SK-MEL-5 (cell line): ENCODE measurements around the gene ZNF37A. TPM values are rescaled to one million over a fixed set of nuclear protein-coding genes. Genes with fewer than 3 reads are reported as not detected.
"Not testable (repeated sequence)": the region's sequence is repeated elsewhere in the genome, so short reads cannot be mapped to it uniquely, and the experiment has no call there.

Experiments used
- DNase-seq: peaks from one replicate; pipeline ENCODE4 v3.0.0-alpha.2; 2016; ENCODE audit warnings: low read depth, low spot score
- in situ Hi-C: cut with HindIII; loops from 2 replicates; pipeline ENCODE4 v1.10.0; 2016; ENCODE audit warnings: low sequenced_read_pairs, high pct_unique_total_duplicates, low pct_unique_long_range_greater_than_20kb
- small RNA-seq, 2 experiments: library from RNA; depleted of rRNA; stranded (forward); fragments of <200 nt; gene quantifications; one replicate each; pipeline ENCODE3, GENCODE V24; 2014
- total RNA-seq: library from RNA; depleted of rRNA; stranded (reverse); fragments of >200 nt; shearing (Covaris generic); gene quantifications from 2 replicates; pipeline ENCODE4 v1.2.3, GENCODE V29; 2014; rRNA removed

ZNF37A gene
- total RNA-seq, 1 experiment from 2014 or later, result 3.8 TPM

DNA sequence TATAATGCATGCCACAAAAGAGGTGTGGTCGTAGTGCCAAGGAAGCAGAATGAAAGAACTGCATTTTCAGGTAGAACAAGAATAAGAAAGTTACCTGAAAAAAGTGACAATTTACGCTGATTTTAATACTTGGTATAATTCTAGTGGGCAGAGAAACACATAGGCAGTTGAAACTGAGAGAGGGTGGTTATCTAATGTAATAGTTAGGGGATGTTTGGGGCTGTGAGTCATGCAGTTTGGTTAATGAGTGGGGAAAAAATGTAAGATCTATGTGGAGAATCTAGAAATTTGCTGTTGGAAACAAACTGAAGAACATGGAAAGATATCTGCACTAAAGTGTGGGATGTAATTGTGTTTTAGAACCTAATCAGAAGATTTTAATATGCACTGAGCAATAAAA, 33.7 kb downstream of the ZNF37A start:
- DNase-seq, result no peak
- in situ Hi-C loops, result no loop called here

DNA sequence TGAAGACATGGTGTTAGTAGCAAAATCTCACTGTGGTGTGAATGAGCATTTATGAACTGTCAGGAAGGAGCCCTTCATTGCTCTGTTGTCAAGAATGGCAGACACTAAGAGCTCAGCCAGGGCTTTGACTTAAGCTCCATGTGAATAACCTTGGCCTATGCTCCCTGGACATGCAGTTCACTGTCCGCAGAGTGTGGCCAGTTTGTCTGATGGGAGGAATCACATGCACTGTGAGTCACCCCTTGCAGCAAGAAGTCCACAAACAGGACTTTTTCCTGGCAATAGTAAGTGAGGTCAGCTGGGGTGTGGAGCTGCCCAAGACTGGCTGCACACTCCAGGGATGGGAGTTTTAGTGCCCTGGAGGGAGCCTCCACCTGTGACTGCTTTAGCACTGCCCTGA, 49.5 kb downstream of the ZNF37A start:
- in situ Hi-C loops, result no loop called here
- DNase-seq, result no peak

DNA sequence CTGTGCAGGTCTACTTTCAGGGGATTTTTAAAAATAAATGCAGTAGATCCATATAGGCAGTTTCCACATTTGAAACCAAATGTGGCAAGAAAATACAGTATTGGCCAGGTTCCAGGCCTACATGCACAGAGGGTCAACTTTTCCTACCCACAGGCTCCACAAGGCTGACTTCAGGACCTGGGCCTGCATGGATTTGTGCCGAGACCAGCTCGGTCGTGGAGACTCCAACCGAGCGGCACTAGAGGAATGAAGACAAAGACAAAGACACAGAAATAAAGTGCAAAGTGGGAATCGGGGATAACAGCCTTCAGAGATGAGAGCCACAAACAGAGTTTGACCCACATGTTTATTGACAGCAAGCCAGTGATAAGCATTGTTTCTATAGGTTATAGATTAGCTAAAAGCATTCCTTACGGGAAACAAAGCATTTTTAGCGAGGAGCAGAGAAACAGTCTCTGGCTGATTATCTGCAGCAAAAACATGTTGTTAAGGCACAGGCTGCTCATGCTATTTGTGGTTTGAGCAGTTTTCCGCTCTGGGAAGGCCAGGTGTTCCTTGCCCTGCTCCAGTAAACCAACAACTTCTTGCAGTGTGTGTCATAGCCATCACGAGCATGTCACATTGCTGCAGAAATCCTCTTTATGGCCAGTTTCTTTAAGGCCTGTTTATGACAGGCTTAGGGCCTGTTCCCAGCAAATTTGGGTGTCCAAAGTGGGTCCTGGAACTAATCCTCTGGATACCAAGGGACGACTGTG, 52.6 kb downstream of the ZNF37A start:
- peak; percentile 6 for DNase-seq
- in situ Hi-C loops, result no loop called here

DNA sequence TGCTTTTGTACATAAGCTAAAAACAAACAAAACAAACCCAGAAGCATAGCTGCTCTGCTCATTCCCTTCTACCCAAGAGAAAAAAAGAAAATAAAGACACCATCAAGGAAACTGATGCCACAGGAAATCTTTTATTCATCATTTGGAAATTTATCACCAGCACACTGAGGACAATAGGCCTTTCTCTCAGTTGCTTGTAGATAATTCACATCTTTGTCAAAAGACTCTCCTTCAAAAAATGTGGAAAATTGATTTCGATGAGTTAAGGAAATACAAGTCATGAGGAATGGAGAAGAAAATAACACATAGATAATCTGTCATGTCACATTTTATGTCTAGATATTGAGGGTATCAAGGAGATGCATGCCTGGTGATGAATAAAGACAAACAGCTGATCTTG, 53.5 kb downstream of the ZNF37A start:
- in situ Hi-C loops, result no loop called here
- peak; percentile 15 for DNase-seq

DNA sequence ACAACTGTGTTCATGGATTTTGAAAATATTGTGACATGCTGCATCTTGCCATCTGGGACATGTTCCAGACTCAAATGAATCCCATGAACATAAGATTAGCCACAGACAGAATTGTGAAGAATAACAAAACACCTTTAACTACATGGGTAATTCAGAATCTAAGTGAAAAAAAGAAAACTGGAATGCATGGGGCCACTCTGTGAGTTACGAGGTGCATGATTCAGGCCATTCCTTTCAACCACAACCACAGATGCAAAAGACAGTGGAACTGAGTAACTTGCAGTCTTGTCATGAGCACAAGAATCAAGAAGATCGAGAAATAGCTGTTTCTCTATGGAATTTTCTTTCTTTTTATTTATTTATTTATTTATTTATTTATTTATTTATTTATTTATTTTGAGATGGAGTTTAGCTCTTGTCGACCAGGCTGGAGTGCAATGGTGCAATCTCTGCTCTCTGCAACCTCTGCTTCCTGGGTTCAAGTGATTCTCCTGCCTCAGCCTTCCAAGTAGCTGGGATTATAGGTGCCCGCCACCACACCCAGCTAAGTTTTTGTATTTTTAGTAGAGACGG, 56.8 kb downstream of the ZNF37A start:
- DNase-seq, in situ Hi-C loops: not testable (repeated sequence)

DNA sequence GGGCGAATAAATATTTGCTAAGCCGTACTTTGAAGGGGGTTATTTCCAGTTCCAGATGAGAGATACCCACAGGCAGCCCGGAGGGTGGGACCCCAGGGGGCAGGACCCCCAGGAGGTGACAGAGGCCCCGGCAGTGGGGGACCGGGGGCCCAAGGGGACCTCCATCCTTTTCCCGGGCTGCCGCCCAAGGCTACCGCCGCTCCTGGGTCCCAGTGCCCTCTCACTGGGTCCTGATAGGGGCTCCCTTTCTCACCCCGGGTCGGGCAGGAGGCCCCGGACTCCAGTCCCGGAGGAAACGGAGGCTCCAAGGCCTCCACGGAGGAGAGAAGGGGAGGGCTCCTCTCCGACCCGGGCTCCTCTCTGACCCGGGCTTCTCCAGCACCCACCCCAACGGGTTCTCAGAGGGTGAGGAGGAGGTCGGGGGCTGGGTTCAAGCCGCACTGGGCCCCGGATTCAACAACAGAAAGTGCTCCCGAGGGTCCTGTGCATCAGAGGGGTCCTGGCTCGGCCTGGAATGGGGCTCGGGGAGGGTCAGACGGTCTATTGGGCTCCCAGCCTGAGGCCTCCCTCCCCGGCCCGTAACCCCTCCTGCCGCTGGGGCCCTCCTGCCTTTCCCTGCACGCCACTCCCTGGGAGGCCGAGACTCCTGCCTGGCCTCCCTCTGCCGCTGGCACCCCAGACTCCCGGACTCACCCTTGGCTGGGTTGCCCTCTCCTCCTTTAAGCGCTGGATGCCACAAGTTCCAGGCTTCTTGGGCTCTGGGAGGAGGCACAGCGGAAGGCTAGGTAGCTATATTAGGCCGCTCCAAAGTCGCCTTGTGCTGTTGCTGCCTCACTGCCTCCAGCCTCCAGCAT, 62.5 kb downstream of the ZNF37A start:
- in situ Hi-C loops, result no loop called here
- no peak for DNase-seq

DNA sequence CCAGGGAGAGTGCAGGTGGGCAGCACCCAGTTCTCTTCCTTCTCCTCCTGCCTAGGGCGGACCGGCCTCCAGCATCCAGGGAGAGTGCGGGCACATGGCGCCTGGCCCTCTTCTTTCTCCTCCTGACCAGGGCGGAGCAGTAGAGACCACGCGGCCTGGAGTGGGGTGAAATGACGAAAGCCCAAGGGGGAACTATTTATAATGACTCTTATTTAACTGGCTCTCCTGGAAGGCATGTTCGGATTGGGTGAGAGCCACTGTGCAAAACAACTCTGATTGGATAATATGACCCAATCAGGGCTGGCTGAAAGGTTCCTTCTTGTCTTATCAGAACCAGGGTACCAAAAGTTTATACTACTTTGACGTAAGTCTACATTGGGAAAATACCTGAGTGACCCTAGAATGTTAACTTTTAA, 63.1 kb downstream of the ZNF37A start:
- in situ Hi-C loops, result no loop called here
- peak; percentile 1 for DNase-seq

DNA sequence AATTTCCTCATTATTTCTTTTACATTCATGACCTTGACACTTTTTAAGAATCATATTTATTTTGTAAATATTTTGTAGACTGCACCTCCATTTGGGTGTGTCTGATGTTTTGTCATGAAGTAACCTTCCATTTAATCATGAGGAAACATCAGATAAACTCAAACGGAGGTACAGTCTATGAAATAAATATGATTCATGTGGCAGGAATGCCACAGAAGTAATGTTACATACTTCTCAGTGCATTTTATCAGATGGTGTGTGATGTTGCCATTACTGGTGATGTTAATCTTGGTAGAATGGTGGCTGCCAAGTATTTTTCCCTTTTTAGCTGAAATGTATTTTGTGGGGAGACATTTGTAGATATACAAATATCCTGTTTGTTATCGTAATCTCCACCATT, 64.9 kb downstream of the ZNF37A start:
- DNase-seq, result no peak
- in situ Hi-C loops, result no loop called here

DNA sequence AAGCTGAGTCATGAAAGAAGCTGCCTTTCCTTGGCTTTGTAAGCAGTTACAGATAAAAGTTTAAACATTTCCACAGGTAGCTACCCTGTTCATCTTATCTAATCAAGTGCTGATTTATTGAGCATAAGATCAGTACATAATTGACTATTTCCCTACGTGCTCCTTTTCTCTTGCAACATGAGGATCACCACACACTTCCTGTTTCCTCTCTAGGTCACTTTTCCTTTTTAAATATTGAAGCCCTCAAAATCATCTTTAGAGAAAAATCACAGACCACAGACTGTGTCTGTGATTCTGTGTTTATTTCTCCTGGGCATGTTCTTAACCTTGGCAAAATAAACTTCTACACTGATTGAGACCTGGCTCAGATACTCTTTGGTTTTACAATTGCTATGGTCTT, 69.5 kb downstream of the ZNF37A start:
- in situ Hi-C loops, result no loop called here
- DNase-seq, result no peak

DNA sequence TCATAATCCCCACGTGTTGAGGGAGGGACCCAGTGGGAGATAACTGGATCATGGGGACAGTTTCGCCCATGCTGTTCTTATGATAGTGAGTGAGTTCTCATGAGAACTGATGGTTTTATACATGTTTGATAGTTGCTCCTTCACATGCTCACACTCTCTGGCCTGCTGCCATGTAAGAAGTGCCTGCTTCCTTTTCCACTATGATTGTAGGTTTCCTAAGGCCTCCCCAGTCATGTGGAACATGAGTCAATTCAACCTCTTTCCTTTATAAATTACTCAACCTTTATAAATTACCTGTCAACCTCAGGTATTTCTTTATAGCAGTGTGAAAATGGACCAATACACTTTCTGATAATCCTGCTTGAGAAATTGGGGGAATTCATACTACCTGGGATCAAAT, 80.2 kb downstream of the ZNF37A start:
- no peak for DNase-seq
- in situ Hi-C loops, result no loop called here

DNA sequence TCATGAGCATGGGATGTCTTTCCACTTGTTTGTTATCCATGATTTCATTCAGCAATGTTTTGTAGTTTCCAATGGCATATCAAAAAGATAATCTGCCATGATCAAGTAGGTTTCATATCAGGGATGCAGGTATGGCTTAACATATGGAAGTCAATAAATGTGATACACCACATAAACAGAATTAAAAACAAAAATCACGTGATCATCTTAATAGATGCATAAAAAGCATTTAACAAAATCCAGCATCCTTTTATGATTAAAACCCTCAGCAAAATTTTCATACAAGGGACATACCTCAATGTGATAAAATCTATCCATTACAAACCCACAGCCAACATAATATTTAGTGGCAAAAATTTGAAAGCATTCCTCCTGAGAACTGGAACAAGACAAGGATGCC, 90.3 kb downstream of the ZNF37A start:
- no peak for DNase-seq
- in situ Hi-C loops, result no loop called here

Small RNA genes within 50 kb of the gene (small RNA-seq; reads per million reads assigned to genes)
- 0 reads per million in 2 experiments for gene AL117339.2
- gene AL161931.1, result 0 reads per million in 2 experiments
- gene FXYD6P2, result 0 reads per million in 2 experiments

Other genes starting within 250 kb of the ZNF37A start
- 3.6 and 7.2 TPM in 2 replicates for gene ZNF248, start 236.7 kb upstream of the ZNF37A start, total RNA-seq
- 2.9 and 3.5 TPM in 2 replicates for gene ZNF25, start 117.7 kb upstream of the ZNF37A start, total RNA-seq
- gene ZNF33A, start 83.7 kb upstream of the ZNF37A start, total RNA-seq, result 7.7 and 7.8 TPM in 2 replicates